GM12878 (cell line): ENCODE results near the gene THOC6. TPM values are rescaled to one million over a fixed set of nuclear protein-coding genes. Genes with fewer than 3 reads are reported as not detected.

Experiments
- ATAC-seq: fragments of 200-7000 bp; cut with Tn5 transposase; 3 replicates; pipeline ENCODE4 v1.9.1; 2020; ENCODE audit warnings: mild to moderate bottlenecking, moderate library complexity
- Bru-seq: library from RNA; stranded (reverse); fragments of 400-500 nt; gene quantifications from one replicate; lab custom pipeline; 2021; lab: Mats Ljungman, UMichigan
- BruChase-seq, 2 experiments: library from RNA; stranded (reverse); fragments of 400-500 nt; gene quantifications; one replicate each; lab custom pipeline; 2021; lab: Mats Ljungman, UMichigan
- BruUV-seq: library from RNA; stranded (reverse); fragments of 400-500 nt; replicated peaks from 2 replicates; lab custom pipeline; 2021; lab: Mats Ljungman, UMichigan
- CTCF ChIA-PET: fragments of 300-600 bp; sonication (Branson Sonifier 250); formaldehyde crosslinking; extraction: SDS; loops from one replicate; lab custom pipeline; 2021; ENCODE audit warnings: inconsistent platforms; lab: Yijun Ruan, JAX
- POLR2A ChIA-PET: fragments of 350-600 bp; formaldehyde crosslinking; extraction: SDS; loops from one replicate; lab custom pipeline; 2021; ENCODE audit warnings: inconsistent platforms; lab: Charles Lee
- RAD21 ChIA-PET: fragments of 300-600 bp; sonication (Branson Sonifier 250); formaldehyde crosslinking; loops from one replicate; lab custom pipeline; 2023; ENCODE audit warnings: antibody characterized with exemption; ENCODE audit not compliant: unreplicated experiment; lab: Charles Lee
- SMC1A ChIA-PET: fragments of 300-600 bp; sonication (Branson Sonifier 250); formaldehyde crosslinking; loops from one replicate; lab custom pipeline; 2023; ENCODE audit not compliant: unreplicated experiment, uncharacterized antibody; lab: Charles Lee
- DNase-seq: peaks from one replicate; pipeline ENCODE4 v3.0.0-alpha.2; 2011; ENCODE audit warnings: low read depth, low spot score
- FAIRE-seq: peaks from 3 replicates; lab custom pipeline; 2011; peaks lifted over from hg19 to GRCh38; lab: Jason Lieb, UNC
- H2AFZ ChIP-seq: 2 replicates; pipeline ENCODE4 v1.6.0; 2011; ENCODE audit warnings: low read depth, low read length, control low read depth; ENCODE audit not compliant: control insufficient read depth
- H3K27ac ChIP-seq: 2 replicates; pipeline ENCODE4 v1.5.1; 2011; ENCODE audit warnings: control low read depth; ENCODE audit not compliant: control insufficient read depth, insufficient read depth
- H3K27me3 ChIP-seq, 2 experiments: replicated peaks in 1 of 2; 2 replicates each; pipeline versions ENCODE4 v1.6.0 to v1.6.1; 2011; ENCODE audit warnings: low read length in 1 of 2; ENCODE audit not compliant: control insufficient read depth in 2 of 2, insufficient read depth in 2 of 2
- H3K36me3 ChIP-seq, 2 experiments: 2 replicates each; pipeline ENCODE4 v1.5.1; 2011; ENCODE audit warnings: low read length in 1 of 2; ENCODE audit not compliant: control insufficient read depth in 2 of 2, insufficient read depth in 2 of 2
- H3K4me1 ChIP-seq: 2 replicates; pipeline ENCODE4 v1.6.1; 2011; ENCODE audit warnings: mild to moderate bottlenecking, low read length, moderate library complexity, mixed read lengths; ENCODE audit not compliant: control insufficient read depth, insufficient read depth
- H3K4me2 ChIP-seq: 2 replicates; pipeline ENCODE4 v1.6.0; 2011; ENCODE audit warnings: control low read depth; ENCODE audit not compliant: control insufficient read depth, insufficient read depth
- H3K4me3 ChIP-seq: fragments of 200-600 bp; sonication (generic); 2 replicates; pipeline ENCODE4 v1.5.1; 2016
- H3K79me2 ChIP-seq: 2 replicates; pipeline ENCODE4 v1.6.0; 2011; ENCODE audit warnings: low read length; ENCODE audit not compliant: control insufficient read depth, insufficient read depth
- H3K9ac ChIP-seq: 2 replicates; pipeline ENCODE4 v1.8.0; 2011; ENCODE audit warnings: low read length, control low read depth, mixed read lengths; ENCODE audit not compliant: control insufficient read depth, insufficient read depth
- H3K9me3 ChIP-seq: replicated peaks from 3 replicates; pipeline ENCODE4 v1.5.1; 2011; ENCODE audit warnings: mild to moderate bottlenecking, low read length; ENCODE audit not compliant: control insufficient read depth, insufficient read depth
- H4K20me1 ChIP-seq: 2 replicates; pipeline ENCODE4 v1.6.0; 2011; ENCODE audit not compliant: control insufficient read depth, insufficient read depth
- BCL11A ChIP-seq: IDR thresholded peaks from 2 replicates; pipeline ENCODE4 v1.6.1; 2011; ENCODE audit warnings: low read depth, low read length
- EED ChIP-seq: sonication (generic); IDR thresholded peaks from 2 replicates; pipeline ENCODE4 v1.6.1; 2016; ENCODE audit warnings: antibody characterized with exemption, low read depth
- FOXM1 ChIP-seq: IDR thresholded peaks from 2 replicates; pipeline ENCODE4 v1.6.1; 2012; ENCODE audit warnings: low read depth, mild to moderate bottlenecking, inconsistent platforms, low read length, moderate library complexity
- IRF3 ChIP-seq: fragments of 450-650 bp; IDR thresholded peaks from 2 replicates; pipeline ENCODE4 v1.6.1; 2014; ENCODE audit warnings: mild to moderate bottlenecking
- KLF5 ChIP-seq: fragments of 450-650 bp; IDR thresholded peaks from 2 replicates; pipeline ENCODE4 v1.6.1; 2014; ENCODE audit warnings: mild to moderate bottlenecking; ENCODE audit not compliant: partially characterized antibody
- LARP7 ChIP-seq: fragments of 450-650 bp; IDR thresholded peaks from 2 replicates; pipeline ENCODE4 v1.6.1; 2017; ENCODE audit warnings: mild to moderate bottlenecking
- NR2C2 ChIP-seq: IDR thresholded peaks from 2 replicates; pipeline ENCODE4 v1.6.1; 2011; ENCODE audit warnings: borderline replicate concordance, low read depth; ENCODE audit not compliant: control insufficient read depth, insufficient read length
- SKIL ChIP-seq: fragments of 450-650 bp; IDR thresholded peaks from 2 replicates; pipeline ENCODE4 v1.6.1; 2017; ENCODE audit warnings: mild to moderate bottlenecking, low read depth, inconsistent platforms; ENCODE audit not compliant: poor library complexity, severe bottlenecking
- WRNIP1 ChIP-seq: IDR thresholded peaks from 2 replicates; pipeline ENCODE4 v1.6.1; 2011; ENCODE audit warnings: low read depth, low read length, improper control_type of control experiment, borderline replicate concordance
- WGBS: methylation state at CpG from one replicate; pipeline ENCODE4 v1.1.6; 2016; ENCODE audit warnings: low lambda C conversion rate; ENCODE audit not compliant: insufficient replicate concordance, insufficient coverage; ENCODE audit errors: missing lambda C conversion rate; 5-methylcytosine and 5-hydroxymethylcytosine counted together
- in situ Hi-C: fragments of 300-500 bp; cut with MboI; formaldehyde crosslinking; loops from 9 replicates; pipeline ENCODE4 v1.14.3; 2018; ENCODE audit warnings: mixed read lengths
- intact Hi-C: fragments of 100-400 bp; cut with micrococcal nuclease; formaldehyde crosslinking; loops from one replicate; pipeline ENCODE4 v1.14.2; 2022; ENCODE audit not compliant: unreplicated experiment
- long read RNA-seq, 2 experiments: library from polyadenylated mRNA; unstranded; transcript quantifications; one replicate each; pipeline ENCODE4 v2.0.0, GENCODE V29; 2019 to 2020
- polyA minus RNA-seq, 3 experiments: library from RNA; depleted of rRNA, polyadenylated mRNA; stranded (reverse); fragments of >200 nt; gene quantifications; 2 replicates each; pipeline ENCODE4 v1.2.3, GENCODE V29; 2011
- polyA plus RNA-seq, 11 experiments: library from polyadenylated mRNA; depleted of rRNA in 4 of 11; unstranded in 6 of 11; stranded (reverse) in 5 of 11; fragments of >200 nt; fragmentation: Nextera tagmentation in 4 of 11; fragmentation: Illumina TruSeq in 1 of 11; extraction: Ambion mirVana in 4 of 11; extraction: Trizol in 1 of 11; gene quantifications; 1 replicate in 1 of 11; 2 replicates in 10 of 11; pipeline versions ENCODE4 v1.2.1 to v1.2.3, GENCODE V29; 2011 to 2016; ENCODE audit warnings: inconsistent platforms in 2 of 11, missing spikeins in 2 of 11, low read depth in 1 of 11
- total RNA-seq, 4 experiments: library from RNA; depleted of rRNA in 3 of 4; stranded (reverse); fragments of >200 nt in 3 of 4; fragmentation: Illumina TruSeq in 1 of 4; extraction: Trizol in 1 of 4; gene quantifications; 2 replicates each; pipeline versions ENCODE4 v1.2.1 to v1.2.3, GENCODE V29; 2013 to 2021
- TF ChIP-seq, protein P1 (sequence below): IDR thresholded peaks from 2 replicates; pipeline ENCODE4 v1.6.1; 2011; ENCODE audit warnings: low read depth, low read length, improper control_type of control experiment, borderline replicate concordance
- TF ChIP-seq, protein P2 (sequence below): fragments of 450-650 bp; IDR thresholded peaks from 2 replicates; pipeline ENCODE4 v1.6.1; 2017; ENCODE audit warnings: low read depth, mild to moderate bottlenecking, moderate library complexity

Gene THOC6
- total RNA-seq (2013; cell fraction: nucleolus; rRNA removed): 8.7 and 11.1 TPM in 2 replicates
- 21.6 and 28.5 TPM in 2 replicates for total RNA-seq (2014; rRNA removed)
- total RNA-seq (2014; rRNA removed; fragmentation: Illumina TruSeq; extraction: Trizol): 15.1 and 15.9 TPM in 2 replicates
- 31.6 and 33.1 TPM in 2 replicates for total RNA-seq (2021)
- 12.2 TPM for polyA plus RNA-seq (2011; ENCODE audit: low read depth)
- polyA plus RNA-seq (2011; rRNA removed): 15.5 and 27.3 TPM in 2 replicates
- 46.8 and 56.3 TPM in 2 replicates for polyA plus RNA-seq (2011; cell fraction: cytosol; rRNA removed)
- polyA plus RNA-seq (2011; cell fraction: nucleus; rRNA removed): 79.2 and 92.0 TPM in 2 replicates
- polyA plus RNA-seq (2012): 21.6 and 22.1 TPM in 2 replicates
- 4.8 and 14.3 TPM in 2 replicates for polyA plus RNA-seq (2014; fragmentation: Illumina TruSeq; extraction: Trizol)
- 1 to 10 TPM; 1.0 to 2.4 TPM for polyA plus RNA-seq (2014; fragmentation: Nextera tagmentation; extraction: Ambion mirVana)
- 31.7 and 35.2 TPM in 2 replicates for polyA plus RNA-seq (2014; rRNA removed)
- 10 to 100 TPM; 53.7 to 54.4 TPM for polyA plus RNA-seq (2016; fragmentation: Nextera tagmentation; extraction: Ambion mirVana)
- 24.2 and 39.7 TPM in 2 replicates for polyA minus RNA-seq (2011; rRNA and poly(A)+ RNA removed)
- 15.9 and 22.9 TPM in 2 replicates for polyA minus RNA-seq (2011; cell fraction: cytosol; rRNA and poly(A)+ RNA removed)
- 12.2 and 14.4 TPM in 2 replicates for polyA minus RNA-seq (2011; cell fraction: nucleus; rRNA and poly(A)+ RNA removed)
- percentile 66 among the genes with signal in this experiment for Bru-seq, nascent RNA
- BruChase-seq, experiment 1, labeled RNA remaining after a 6-hour chase: percentile 78 among the genes with signal in this experiment
- BruChase-seq, experiment 2, labeled RNA remaining after a 2-hour chase: percentile 71 among the genes with signal in this experiment
- long read RNA-seq, experiment 1, transcript THOC6-202 (13 exons, 1,419 nt): major isoform, 26 of 34 reads
- long read RNA-seq, experiment 1, partial matches to known transcripts: 2 of 34 reads
- long read RNA-seq, experiment 1, other reads (novel, unspliced or antisense): 5 of 34 reads
- long read RNA-seq, experiment 2, partial matches to known transcripts: 3 of 12 reads
- long read RNA-seq, experiment 2, other reads (novel, unspliced or antisense): 8 of 12 reads

DNA sequence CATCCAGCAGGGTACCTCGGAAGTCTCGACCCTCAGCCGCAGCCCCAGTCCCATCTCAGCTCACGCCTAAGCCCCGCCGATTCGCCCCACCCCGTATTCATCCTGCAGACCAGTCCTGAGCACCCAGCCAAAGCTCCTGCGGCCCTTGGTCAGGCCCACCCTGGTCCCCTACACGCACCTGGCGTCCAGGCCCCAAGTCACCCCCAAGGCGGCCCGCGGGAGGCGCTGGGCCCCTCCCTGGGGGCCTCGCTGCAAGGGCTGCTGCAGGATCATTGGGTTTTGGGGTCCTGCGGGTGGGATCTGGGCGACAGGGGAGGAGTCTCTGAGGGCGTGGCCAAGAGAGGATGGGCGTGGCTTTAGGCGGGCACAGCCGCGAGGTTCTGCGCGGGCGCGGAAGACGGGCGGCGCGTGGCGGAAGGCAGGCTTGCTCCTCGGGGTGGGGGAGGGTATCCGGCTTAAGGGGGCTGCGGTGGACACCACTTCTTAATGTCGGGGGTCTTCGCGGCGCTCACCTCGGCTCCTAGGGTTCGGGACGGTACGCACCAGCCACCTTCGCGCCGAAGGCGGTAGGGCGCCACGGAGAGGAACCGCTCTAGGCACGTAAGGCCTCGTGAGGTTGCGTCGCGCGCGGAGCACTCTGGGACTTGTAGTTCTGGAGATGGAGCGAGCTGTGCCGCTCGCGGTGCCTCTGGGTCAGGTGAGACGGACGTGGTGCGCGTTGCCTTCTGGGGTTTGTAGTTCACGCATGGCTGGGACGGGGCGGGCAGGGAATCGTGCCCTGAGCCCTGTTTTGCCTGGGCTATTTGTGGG is at the start of gene THOC6, which contains the start of gene HCFC1R1:
Gene THOC6 (plus strand): TSS at position 367 of the 810 bp plus-strand sequence. CDS start 292 bp downstream, at position 659.
Gene HCFC1R1 (minus strand): TSS at position 274 of the 810 bp plus-strand sequence. CDS start 1 bp downstream, at position 273.
- DNase-seq (peak; percentile 94), FAIRE-seq (peak; percentile 98), ATAC-seq (peak; percentile 85)
- H2AFZ ChIP-seq: peak within 1 kb of the TSS; percentile 94
- POLR2A ChIA-PET: interaction anchor here (0.6 to 2.4 kb wide), 5 partner anchors 17 to 550 kb away, joined by 3 to 7 read pairs (median 5); partner anchors contain the start of gene ZNF213
- under 1% methylated on average over 69 of the region's 69 CpGs for WGBS
- RAD21 ChIA-PET: interaction anchor here (4.4 kb wide), 1 partner anchor 20 kb away, joined by 34 read pairs; no protein-coding TSS in a partner anchor
- intact Hi-C loops (no loop called here), in situ Hi-C loops (no loop called here)
- peaks cover 25% of the 10 kb centered on the region for H3K4me1 ChIP-seq
- H3K4me2 ChIP-seq: peak within 1 kb of the TSS; percentile 83
- CTCF ChIA-PET: interaction anchor here (0.9 to 18.2 kb wide), 8 partner anchors 8 to 185 kb away, joined by 3 to 421 read pairs (median 6); no protein-coding TSS in a partner anchor
- peak within 1 kb of the TSS; percentile 81 for H3K9ac ChIP-seq
- H3K79me2 ChIP-seq: no peaks in the 10 kb centered on the region
- BruUV-seq: TSS peak; percentile 93
- H3K4me3 ChIP-seq: peak within 1 kb of the TSS; percentile 87
- H3K27me3 ChIP-seq: no peaks in the 10 kb centered on the region; a peak in 1 of 4 replicates
- SMC1A ChIA-PET: interaction anchor here (1.3 to 10.1 kb wide), 3 partner anchors 8 to 111 kb away, joined by 5 to 91 read pairs (median 6); partner anchors contain the start of gene ZNF213
- H4K20me1 ChIP-seq: 0 out of 2 replicates have a peak, but pooled peaks cover 2% of the 10 kb centered on the region
- H3K9me3 ChIP-seq: no peaks in the 10 kb centered on the region
- H3K36me3 ChIP-seq: peaks cover 4 to 7% of the 10 kb centered on the region in 2 experiments; a peak in 3 of 4 replicates
- H3K27ac ChIP-seq: peak within 1 kb of the TSS; percentile 86
- TF ChIP-seq, protein P1, sequence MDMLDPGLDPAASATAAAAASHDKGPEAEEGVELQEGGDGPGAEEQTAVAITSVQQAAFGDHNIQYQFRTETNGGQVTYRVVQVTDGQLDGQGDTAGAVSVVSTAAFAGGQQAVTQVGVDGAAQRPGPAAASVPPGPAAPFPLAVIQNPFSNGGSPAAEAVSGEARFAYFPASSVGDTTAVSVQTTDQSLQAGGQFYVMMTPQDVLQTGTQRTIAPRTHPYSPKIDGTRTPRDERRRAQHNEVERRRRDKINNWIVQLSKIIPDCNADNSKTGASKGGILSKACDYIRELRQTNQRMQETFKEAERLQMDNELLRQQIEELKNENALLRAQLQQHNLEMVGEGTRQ: peak; percentile 85
- no peak; the same call in 1 of the 2 replicates for TF ChIP-seq IRF3
- peak; percentile 95 for TF ChIP-seq LARP7
- TF ChIP-seq BCL11A: no peak
- TF ChIP-seq SKIL: no peak
- TF ChIP-seq, protein P2, sequence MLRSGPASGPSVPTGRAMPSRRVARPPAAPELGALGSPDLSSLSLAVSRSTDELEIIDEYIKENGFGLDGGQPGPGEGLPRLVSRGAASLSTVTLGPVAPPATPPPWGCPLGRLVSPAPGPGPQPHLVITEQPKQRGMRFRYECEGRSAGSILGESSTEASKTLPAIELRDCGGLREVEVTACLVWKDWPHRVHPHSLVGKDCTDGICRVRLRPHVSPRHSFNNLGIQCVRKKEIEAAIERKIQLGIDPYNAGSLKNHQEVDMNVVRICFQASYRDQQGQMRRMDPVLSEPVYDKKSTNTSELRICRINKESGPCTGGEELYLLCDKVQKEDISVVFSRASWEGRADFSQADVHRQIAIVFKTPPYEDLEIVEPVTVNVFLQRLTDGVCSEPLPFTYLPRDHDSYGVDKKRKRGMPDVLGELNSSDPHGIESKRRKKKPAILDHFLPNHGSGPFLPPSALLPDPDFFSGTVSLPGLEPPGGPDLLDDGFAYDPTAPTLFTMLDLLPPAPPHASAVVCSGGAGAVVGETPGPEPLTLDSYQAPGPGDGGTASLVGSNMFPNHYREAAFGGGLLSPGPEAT: peak; percentile 72; the same call in 1 of the 2 replicates
- TF ChIP-seq EED: no peak
- no peak for TF ChIP-seq WRNIP1
- TF ChIP-seq NR2C2: no peak
- TF ChIP-seq KLF5: peak; percentile 34
- TF ChIP-seq FOXM1: no peak
